Stimulated activated naive CD4-positive, alpha-beta T cell (primary cell): ENCODE results near the gene MACROD2.
"Not testable (repeated sequence)": the region's sequence is repeated elsewhere in the genome, so short reads cannot be mapped to it uniquely, and the experiment has no call there.

Source experiments
- DNase-seq, 6 experiments: peaks; one replicate each; lab custom pipeline; 2025; lab: John Stamatoyannopoulos, UW

Gene MACROD2

DNA sequence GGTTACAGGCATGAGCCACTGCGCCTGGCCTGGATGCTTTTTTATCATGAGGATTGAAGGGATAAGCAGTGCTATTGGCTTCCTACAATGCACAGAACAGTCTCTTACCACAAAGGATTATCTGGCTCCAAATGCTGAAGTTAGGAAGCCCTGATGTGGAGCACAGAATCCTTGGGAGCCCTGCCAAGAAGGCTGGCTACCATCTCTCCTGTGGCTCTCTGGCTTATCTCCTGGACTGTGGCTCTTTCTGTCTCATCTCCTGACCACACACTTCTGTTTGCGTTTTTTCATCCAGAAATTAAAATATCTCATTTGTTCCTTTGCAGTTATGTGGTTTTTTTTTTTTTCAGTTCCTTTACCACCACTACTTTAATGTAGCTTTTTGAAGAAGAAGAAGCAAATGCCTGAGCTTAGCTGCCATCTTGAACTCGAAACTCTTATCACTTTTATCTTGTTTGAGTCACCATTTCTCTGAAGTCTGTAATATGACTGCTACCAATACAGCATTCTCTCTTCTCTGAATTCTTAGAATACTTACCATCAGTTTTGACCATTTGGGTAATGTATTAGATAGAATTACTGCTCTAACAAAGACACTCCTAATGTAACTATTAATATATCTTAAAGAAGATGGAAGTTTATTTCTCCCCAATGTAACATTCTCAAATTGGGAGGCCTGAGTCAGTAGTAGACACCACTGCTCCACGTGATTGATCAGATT is 1533.2 kb downstream of the MACROD2 start:
- DNase-seq: no peak

DNA sequence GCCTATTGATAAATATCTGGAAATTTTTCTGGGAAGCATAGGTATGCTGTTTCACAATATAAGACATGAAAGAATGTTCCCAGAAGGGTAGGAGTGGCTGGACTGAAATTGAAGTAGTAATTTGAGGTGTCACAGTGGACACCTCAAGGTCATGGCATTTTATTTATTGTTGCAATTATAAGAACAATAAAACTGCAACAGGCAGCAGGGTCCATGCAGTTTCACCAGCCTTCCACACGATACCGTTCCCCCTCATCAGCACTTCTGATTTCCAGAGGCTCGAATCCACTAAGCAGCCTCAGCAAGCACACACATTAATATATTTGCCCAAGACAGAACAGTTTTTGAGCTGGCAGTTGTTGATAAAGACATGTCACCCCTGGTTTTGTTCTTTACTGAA is 1540.5 kb downstream of the MACROD2 start:
- no peak for DNase-seq

DNA sequence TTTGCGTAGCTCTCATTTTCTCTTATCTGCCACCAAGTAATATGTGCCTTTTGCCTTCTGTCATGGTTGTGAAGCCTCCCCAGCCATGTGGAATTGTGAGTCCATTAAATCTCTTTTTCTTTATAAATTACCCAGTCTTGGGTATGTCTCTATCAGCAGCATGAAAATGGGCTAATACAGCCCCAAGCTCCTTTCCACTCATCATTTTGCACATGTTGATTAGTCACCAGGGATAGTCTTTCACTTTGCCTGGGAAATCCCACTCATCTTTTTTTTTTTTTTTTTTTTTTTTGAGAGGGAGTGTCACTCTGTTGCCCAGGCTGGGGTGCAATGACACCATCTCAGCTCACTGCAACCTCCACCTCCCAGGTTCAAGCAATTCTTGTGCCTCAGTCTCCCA is 1541.9 kb downstream of the MACROD2 start:
- not testable (repeated sequence) for DNase-seq

DNA sequence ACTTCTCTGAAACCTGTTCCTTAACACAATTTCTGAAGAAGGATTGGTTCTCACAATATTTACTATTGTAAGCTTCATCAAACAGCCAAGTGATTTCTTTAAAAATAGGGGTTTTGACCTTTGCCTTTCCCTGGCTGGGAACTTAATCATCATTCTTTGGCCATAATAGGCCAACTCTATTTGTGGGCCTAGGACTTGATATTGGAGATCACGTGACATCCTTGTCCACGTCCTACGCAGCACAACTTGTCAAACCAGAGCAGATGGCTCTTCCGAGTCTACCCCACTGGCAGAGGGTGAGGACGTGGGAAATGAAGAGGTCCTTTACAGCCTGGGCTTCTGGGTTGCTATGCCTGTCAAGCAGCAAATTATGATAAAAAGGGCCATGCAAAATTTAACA is 1547.3 kb downstream of the MACROD2 start:
- no peak for DNase-seq

DNA sequence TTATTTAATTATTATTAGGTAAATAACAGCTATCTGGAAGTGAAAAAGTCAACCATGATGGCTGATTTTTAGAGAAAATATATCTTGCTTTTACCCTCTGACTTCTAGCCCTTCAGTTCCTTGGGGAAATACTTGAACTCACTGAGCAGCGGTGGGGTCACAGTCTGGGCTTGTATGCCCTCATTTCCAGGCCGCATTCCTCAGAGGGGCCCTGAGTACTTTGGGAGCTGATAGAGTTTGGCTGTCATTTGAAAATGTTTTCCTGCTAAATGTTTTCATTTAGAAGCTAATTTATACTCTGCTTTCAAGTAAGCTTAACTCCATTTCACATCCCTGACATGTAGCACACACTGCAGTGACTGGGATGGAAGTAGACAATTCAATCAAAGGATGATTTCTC is 1549.4 kb downstream of the MACROD2 start:
- no peak for DNase-seq

DNA sequence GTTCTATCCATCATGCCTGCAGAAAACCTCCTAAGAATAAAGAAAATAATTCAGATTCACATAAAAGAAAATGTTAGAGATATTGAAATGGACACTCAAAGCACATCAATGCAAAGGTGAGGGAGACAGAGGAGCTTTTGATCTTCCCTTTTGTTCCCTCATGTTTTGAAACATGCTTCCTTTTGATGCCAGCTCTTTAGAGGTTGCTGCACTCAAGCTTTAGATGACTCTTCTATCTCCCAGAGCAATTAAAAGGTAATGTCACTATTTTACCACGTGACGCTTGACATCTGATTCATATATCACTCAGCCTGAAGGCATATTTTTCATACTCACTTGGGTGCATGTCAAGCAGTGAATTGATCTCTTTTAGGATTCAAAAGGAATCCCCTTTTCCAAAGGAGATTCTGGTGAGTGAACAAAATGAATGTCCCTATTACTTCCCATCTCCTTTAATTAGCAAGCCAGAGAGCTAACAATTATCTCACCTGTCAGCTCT is 1551.3 kb downstream of the MACROD2 start:
- no peak for DNase-seq

DNA sequence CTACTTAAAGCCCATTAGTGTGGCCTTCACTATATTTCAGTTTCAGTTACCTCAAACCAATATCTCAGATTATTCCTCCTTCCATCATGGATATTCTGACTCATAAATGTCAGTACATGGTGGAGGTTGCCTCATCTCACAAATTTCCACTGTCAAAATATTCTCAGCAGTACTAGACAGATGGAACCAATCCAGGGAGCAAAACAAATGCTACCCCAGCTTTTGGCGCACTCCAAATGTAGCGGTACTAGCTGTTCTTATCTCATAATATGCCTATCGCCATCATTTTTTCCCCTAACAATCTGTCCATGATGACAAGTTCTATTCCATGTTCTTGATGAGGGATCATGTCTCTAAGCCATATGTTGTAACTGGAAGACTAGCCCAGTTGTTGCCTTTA is 1551.8 kb downstream of the MACROD2 start:
- DNase-seq: no peak

DNA sequence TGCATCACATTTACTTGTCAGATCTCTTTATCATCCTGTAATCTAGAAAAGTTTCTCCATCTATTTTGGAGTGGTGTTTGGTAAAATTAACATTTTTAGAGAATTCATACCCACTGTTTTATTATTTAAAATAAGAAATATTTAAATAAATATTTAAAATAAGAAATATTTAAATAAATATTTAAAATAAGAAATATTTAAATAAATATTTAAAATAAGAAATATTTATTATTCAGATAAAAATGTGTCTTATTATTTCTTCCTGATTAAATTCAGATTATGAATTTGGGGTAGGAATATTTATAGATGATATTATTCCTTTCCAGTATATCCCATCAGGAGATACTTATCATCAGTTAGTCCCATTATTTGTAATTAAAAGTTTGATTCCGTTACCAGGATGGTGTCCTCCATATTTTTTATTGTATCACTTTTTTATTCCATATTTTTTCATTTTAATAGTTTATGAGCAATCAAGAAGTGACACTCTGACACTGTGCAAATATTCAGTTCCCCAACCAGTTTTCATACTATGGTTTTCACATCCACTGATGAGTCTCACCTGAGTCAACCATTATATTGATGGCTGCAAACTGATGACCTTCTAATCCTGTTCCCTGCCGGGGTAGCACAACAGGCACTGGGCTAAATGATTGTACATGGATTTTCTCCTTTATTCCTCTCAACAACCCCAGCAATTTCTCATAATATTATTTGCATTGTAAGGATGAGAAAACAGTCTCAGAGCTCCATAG is 1555.0 kb downstream of the MACROD2 start:
- no peak for DNase-seq

DNA sequence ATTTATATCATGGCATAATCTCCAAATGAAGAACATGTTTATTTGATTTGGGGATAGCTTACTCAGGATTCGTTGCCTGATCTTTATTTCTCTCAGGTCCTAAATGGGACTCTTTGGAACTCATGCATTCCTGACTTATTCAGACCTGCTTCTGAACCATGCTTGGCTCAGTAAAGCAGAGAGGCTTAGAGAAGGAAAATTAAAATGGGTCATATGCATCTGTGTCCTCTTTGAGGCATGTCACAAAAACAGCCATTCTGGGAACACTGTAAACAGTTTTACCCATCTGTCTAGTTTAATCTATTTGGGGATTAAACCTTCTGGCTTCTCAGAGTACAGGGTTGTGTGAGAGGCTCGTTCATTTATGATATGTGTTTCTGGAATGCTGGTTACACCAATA is 1560.6 kb downstream of the MACROD2 start:
- DNase-seq: no peak

DNA sequence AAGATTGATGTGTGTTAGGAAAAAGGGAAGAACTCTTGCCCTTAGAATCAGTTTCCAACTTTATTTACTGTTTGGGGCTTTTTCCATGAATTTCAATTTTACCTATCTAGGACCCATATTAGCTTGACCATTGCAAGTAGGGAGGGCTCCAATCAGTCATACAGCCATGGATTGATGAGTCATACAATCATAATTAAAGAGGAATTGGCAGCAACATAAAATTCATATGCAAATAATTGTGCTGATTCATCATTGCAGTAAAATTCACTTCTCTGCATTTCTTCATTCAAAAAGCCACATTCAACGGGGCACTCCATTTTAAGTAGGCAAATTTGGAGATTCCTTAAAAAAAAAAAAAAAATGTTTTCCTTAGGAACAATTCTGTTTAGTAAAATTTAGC is 1561.6 kb downstream of the MACROD2 start:
- no peak for DNase-seq

DNA sequence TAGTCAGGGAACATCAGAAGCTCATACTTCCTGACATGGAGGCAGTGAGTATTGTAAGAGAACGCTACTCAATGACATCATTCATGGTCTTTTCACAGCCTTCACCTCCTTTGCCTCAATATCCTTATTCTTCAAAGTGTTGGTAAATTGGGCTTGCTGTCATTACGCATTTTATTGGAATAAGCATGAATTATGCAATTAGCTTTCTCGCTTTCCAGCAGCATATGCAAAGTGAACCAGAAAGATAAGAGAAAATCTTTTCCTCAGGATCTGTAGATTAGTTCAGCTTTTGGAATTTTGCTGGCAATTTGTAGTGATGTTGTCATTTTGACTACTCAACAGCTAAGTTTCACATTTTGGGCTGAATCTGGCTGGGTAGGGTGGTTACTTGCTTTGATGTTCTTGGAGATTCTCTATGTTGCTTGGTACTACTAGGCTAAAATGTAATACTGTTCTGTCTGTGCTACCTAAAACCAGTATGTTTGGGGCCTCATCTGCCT is 1565.8 kb downstream of the MACROD2 start:
- no peak for DNase-seq

DNA sequence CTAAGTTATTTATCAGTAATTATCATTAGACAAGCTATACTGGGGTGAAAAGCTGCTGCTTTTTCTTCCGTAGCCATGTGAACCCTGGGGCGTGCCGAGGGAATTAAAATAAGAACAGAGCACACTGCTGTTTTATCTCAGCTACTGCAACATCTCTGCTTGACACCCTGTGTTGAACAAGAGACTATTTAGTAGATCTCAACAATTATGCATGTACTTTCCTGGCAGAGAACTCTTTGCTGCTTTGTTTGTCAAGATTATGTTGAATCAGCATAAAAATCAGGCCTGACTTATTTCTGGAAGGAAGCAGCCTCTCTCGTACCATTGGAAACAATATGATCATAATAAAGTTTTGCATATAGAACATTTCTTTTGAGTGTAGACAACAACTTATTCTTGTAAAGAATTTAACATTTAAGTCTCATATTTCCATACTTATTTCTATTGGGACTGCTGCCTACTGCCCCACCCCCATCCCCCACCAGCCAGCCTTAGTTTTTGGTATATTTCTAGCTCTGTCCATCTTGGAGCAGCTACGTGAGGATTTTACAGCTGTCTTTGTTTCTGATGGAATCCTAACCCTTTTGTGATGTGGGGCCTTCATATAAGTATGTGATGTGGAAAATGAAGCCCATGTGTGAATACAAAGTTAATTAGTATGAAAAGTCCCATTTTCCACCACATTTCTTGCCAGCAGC is 1566.5 kb downstream of the MACROD2 start:
- no peak for DNase-seq

DNA sequence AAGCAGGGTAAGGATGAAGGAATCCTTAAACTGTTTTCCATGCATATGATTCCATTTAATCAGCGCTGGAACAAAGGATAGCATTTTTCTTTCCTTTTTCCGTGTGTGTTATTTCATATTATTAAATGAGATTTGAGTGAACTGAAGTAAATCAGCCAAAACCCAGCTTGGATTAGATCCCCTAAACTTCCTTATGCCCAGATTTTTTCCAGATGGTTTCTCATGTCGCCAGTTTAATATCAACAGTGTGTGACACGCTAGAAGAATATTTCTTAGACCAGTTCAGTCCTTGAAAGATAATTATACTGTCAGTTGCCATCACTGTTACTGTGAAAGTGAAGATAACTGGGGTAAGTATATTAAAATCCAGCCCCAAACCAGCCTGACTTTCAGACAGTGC is 1568.5 kb downstream of the MACROD2 start:
- no peak for DNase-seq

DNA sequence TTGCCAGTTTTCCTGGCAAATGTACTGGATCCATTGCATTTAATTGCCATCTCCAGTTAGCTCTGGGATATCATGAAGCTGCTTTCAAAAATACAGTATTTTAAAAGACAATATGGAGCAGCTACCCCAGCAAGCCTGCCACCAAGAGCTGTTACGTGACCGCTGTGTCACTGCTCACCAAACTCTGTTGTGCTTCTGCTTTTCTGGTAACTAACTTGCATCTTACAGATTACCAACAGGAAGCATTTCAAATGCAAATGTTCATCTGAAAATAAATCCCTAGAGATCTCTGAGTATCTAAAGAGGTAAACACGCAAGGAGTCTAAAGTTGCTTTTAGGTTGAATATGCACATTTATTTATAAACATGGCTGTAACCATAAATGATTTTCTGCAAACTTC is 1569.7 kb downstream of the MACROD2 start:
- no peak for DNase-seq

DNA sequence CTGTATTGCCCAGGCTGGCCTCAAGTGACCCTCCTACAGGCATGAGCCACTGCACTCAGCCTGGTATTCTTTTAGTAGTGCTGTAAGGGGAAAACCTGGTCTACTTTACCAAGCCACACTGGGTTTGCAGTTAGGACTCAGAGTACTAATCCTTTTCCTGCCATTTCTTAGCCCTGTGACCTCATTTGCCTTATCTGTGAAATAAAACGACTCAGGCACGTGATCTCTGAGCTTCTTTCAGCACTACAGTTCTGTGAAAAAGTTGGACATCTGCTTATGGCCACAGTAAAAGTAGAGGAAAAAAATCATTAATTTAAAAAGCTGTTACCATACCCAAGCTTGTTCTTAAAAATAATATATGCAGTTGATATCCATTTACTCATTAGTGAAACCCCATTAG is 1570.5 kb downstream of the MACROD2 start:
- DNase-seq: no peak

DNA sequence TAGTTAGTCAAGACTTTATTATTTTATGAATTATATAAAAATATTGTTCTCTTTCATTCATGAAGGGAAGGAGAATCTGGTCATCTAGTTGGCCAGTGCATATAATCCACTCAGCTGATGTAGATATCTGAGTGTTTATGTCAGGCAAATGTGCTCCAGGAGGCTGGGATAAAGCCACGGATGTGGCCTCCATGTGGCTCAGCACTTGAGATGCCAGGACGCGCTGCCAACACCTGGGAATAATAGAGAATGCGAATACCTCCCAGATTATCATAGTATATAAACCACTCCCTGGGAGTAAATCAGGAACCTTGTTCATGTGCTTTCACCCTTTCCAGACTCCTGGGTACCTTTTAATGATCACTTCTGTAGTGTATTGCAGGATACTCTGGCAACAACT is 1571.9 kb downstream of the MACROD2 start:
- no peak for DNase-seq

DNA sequence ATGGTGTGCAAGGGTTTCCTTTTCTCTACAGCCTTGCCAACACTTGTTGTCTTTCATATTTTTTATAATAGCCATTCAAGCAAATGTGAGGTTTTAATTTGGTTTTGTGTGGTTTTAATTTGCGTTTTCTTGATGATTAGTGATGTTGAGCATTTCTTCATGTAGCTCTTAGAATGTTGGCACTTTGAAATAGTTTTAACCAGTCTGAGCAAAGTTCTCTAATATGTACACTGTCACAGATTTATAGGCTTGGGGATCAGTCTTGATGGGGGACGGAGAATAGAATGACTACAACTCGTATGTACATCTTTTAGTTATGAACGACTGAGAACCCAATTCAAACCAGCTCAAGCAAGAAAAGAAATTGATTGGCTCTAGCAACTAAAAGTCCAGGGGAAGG is 1574.8 kb downstream of the MACROD2 start:
- no peak for DNase-seq

DNA sequence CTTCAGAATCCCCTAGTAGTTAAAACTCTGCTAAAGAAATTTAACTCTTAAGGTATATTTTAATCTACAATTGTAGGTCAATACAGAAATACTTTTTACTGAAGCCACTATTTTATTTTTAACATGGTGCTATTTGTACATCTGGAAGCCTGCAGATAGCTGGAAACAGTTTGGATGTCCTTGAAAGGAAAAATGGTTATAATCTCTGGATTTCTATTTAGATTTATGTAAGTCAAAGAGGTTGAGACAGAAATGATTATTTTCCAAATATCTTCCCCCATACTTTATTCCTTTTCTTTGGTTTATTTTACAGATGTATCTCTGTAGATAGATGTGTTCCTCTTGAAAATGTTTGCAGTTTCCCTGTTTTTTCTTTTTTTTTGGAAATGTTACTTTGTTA is 1575.7 kb downstream of the MACROD2 start:
- no peak for DNase-seq

DNA sequence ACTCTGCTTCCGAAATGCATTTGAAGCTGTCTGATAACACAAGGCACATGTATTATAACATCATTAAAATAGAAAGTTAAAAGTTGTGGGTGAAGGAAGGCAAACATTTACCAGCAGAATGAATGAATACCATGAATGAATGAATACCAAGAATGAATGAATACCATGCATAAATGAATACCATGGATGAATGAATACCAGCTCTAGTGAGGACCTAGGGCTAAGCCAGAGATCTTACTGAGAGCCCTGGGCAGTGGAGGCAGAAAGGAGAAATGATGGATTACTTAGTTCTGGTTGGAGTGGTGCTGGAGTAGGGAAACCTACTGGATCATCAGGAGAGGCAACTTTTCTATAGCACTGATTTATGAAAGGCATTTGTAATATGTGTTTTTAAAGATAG is 1579.9 kb downstream of the MACROD2 start:
- DNase-seq: no peak

DNA sequence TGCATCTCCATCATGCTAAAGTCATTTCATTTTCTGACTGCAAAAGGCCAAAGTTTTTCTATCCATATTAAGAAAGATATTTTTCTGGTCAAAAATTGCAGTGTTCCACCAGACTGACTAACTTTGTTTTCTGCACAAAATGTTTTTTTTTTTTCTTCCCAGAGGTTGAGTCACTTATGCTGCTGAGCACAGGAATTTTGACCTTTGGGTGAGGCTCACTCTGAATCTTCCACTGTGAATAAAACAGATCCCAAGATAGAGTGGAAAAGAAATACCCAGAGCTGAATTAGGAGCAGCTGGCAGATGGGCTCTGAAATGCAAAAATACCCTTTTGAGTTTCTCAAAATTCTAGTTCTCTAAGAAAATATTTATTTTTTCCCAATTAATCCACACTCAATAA is 1581.1 kb downstream of the MACROD2 start:
- DNase-seq: no peak

DNA sequence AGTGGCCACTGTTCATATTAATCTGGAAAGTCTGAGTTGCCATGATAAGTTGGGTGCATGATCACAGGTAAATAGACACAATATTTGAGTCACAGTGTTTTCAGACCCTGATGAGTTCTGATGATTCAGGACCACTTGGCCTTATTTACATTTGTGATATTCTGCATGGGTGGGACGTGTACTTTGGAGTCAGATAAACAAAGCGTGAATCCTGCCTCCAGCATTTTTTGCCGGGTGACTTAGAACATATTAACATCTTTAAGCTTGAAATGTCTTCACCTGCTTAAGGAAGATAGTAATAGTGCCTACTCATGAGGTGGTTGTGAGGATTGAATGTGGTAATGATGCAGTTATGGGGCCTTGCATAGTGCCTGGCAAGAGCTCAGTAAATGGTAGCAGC is 1582.8 kb downstream of the MACROD2 start:
- no peak for DNase-seq

DNA sequence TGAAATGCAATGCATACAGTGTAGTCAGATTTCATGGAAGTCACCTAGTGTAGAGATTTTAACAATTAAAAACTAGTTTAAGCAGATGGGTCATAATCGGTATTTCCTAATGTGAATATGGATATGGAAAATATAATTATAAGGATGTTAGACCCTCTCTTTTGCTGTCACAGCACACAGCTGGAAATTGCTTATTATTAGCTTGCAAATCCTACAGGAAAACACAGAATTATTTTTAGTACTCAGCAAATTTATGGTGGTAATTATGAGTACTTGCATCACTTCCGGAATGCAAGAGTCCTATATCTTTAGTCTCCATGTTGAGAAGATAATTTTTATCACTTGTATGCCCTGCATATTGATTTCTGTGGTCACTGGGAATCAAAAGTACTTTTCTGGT is 1584.4 kb downstream of the MACROD2 start:
- DNase-seq: no peak
